ENCODE data around the gene RECQL.

Gene RECQL, protein sequence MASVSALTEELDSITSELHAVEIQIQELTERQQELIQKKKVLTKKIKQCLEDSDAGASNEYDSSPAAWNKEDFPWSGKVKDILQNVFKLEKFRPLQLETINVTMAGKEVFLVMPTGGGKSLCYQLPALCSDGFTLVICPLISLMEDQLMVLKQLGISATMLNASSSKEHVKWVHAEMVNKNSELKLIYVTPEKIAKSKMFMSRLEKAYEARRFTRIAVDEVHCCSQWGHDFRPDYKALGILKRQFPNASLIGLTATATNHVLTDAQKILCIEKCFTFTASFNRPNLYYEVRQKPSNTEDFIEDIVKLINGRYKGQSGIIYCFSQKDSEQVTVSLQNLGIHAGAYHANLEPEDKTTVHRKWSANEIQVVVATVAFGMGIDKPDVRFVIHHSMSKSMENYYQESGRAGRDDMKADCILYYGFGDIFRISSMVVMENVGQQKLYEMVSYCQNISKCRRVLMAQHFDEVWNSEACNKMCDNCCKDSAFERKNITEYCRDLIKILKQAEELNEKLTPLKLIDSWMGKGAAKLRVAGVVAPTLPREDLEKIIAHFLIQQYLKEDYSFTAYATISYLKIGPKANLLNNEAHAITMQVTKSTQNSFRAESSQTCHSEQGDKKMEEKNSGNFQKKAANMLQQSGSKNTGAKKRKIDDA

DNA sequence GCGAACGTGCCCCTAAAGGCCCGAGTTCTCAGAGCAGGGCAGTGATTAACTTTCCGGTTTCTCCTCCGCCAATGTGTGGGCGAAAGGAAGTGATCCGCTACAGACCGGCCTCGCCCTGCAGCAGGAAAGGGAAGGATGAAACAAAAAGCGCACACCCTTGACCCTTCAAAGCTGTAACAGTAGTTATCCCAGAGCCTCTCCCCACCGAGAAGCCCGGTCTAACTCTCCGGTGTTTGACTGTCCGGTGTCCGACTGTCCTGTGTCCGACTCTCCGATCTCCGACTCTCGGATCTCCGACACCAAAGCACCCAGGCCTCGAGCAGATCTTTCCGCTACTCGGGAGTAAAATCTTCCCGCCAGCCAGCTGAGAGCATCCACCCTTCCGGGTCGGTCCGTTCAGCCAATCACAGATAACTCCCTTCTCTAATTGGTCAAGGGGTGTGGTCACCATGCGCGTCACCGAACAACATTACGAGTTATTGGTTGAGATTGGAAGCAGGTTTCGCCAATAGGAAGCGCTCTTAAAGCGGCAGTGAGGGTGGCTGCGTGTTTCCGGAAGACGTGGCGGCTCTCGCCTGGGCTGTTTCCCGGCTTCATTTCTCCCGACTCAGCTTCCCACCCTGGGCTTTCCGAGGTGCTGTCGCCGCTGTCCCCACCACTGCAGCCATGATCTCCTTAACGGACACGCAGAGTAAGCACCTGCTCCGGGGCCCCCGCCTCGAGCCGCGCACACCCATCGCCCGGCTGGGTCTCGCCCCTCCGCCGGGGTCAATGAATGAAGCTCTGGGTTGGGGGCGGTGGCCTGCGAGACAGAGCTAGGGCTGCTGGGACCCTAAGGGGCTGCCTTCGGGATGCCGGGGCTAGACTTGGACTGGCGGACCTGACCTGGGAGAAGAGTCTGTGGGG, at the start of gene RECQL, which contains the start of gene GOLT1B:
TSS of gene RECQL (minus strand) at position 378 of the 906 bp plus-strand sequence. CDS start 2,065 bp downstream, outside the sequence.
TSS of gene GOLT1B (plus strand) at position 532 of the 906 bp plus-strand sequence. CDS start at position 667, 135 bp downstream.
- FAIRE-seq: peak; percentile 93

DNA sequence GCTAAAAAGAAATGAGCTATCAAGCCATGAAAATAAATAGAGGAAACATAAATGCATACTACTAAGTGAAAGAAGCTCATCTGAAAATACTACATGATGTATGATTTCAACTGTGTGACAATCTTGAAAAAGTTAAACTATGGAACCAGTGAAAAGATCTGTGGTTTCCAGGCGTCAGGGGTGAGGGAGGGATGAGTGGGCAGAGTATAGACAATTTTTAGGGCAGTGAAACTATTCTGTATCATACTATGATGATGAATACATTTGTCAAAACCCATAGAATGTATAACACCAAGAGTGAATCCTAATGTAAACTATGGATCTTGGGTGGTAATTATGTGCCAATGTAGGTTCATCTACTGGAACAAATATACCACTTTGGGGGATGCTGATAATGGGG, 46.0 kb upstream of the RECQL start:
- no peak for FAIRE-seq

DNA sequence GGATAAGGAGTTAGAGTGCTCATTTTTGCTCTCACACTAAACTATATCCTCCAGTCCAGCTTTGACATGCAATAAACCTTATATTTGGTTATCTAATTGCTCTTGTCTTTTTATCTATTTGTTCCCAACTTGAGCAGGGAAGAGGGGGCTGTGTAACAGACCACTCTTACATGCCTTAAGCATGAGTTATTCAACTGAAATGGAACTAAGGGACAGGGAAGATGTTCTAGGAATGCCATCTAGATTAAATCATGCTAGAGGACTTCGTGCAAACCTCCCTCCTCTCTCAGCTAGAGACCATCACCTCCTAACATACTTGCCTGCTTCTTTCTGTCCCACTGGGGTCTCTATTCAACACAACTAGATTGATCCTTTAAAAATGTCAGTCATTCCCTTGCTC, 45.3 kb upstream of the RECQL start:
- FAIRE-seq: no peak

DNA sequence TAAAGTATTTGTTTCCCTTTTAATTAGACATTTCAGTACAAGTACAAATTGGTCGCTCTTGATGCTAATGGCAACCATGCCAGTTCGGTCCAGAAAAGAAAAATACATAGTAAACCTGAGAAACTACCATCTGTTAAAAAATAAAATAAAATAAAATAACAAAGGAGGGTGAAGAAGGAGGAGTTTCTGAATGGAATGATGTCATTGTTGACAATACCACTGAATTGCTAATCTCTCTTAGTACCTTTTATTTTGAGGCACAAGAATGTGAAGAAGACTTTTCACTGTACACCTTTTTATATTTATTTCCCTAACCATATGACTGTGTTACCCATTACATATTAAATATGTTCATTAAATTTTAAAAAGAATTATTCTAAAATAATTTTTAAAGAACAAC, 44.1 kb upstream of the RECQL start:
- no peak for FAIRE-seq

DNA sequence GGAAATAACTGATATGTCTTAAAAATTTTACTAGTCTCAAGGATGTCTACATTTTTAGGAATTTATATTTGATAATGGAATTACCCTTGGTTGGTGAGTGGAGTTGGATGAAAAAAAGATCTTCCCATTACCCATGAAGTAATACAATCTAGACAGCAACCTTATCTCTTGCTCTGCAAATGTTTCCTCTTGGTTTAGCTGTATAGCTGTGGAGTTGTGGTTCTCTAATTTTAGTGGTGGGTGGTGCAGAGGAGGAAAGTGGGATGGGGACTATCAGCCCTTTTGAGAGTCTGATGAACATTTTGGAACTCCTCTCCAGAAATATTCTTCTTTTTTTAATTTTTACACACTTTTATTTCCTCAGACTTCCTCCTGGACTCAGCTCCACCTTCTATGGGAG, 41.7 kb upstream of the RECQL start:
- FAIRE-seq: no peak

DNA sequence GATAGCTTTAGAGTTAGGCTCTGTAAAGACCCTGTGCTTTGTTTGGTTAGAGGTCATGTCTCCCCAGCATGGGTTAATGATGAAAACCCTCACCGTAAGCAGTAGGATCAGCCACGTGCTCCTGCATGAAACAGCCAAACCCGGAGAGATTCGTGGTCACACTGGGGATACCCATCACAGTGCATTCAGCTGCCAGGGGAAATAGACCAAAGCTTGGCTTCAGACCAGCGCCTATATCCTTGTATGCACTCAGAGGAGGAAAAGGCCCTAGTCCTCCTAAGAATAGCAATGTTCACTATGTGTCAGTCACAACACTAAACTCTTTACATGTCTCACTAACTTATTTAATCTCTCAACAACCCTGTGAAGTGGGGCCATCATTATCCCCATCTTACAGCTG, 41.0 kb upstream of the RECQL start:
- no peak for FAIRE-seq

DNA sequence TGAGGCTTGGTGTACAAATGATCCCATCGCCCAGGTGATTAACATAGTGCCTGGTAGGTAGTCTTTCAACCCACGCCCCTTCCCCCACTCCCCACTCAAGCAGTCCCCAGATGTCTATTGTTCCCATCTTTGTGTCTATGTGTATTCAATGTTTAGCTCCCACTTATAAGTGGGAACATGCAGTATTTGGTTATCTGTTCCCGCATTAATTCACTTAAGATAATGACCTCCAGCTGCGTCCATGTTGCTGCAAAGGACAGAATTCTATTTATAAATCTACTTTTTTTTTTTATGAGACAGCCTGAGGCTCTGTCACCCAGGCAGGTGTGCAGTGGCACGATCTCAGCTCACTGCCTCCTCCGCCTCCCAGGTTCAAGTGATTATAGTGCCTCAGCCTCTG, 40.3 kb upstream of the RECQL start:
- no peak for FAIRE-seq

DNA sequence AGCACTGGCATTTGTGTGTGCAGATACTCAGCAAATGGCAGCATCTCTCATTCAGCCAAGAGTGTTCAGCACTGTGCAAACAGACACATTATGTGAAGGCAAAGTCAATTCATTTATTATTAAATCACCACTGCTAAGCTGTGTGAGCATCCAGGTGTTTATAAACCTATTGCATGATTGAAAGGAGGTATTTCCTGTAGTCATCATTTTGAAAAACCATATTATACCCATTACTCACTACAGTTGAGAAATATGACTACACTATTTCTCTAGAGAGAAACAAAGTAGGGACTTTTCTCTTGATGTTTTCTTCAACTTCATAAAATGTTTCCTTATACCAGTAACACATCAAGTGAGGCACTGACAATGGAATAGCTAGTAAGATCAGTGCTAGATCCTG, 38.4 kb upstream of the RECQL start:
- FAIRE-seq: no peak

DNA sequence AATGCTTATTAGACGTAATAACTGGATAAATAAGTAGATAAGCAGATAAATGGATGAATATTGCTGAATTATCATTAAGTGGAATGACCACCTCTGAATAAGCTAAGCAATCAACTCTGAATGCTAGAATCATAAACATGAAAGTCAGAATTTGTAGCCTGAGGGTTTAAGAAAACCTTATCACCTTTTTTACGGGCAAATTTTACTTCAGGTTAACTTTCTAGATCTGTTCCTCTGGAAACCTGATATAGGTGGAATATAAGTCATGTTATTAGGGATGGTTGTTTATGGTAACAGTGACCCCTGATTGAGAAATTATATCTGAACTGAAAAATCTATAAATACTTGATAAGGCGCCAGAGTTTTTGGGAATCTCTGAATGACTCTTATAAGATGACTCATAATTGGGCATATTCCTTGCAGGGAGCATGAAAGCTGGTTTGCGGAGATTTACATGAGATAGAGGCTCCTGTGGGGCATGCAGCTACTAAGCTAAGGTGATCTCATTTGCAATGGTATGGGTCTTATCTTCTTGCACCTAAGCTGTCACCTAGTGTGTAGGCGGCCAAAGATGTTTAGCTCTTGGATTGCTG, 36.7 kb upstream of the RECQL start:
- FAIRE-seq: no peak

DNA sequence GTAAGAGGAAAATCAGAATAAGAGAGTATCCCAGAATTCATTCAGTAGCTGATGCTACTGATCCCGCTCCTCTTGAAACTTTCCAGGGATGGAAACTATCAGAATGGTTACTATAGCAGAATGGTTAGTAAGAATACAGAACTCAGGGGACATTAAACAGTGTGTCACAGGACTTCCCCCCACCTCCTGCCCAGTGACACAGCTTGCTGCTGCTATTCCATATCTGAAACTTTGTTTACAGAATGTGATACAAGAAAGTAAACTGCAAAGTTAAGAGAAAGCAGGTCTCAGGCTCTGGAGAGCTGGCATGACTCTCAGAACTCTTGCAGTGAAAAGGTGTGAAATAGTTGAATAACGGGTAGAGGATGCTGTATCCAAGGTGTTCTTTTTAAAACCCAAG, 28.0 kb upstream of the RECQL start:
- no peak for FAIRE-seq

DNA sequence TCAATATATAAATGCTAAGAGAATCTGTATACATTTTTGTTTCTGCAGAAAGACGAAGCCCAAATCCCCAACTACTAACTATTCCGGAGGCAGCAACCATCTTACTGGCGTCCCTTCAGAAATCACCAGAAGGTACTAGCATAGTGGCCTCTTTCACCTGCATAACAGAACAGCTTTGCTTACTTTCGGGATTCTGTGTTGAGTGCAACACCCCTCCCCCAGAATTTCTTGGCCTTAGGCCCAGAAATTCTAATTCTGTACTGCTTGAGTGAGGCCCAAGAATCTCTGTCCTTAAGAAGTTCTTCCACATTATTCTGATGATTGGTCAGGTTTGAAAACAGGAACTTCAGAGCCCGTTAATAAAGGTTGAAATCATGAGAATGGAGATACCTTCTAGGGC, 27.5 kb upstream of the RECQL start:
- no peak for FAIRE-seq

DNA sequence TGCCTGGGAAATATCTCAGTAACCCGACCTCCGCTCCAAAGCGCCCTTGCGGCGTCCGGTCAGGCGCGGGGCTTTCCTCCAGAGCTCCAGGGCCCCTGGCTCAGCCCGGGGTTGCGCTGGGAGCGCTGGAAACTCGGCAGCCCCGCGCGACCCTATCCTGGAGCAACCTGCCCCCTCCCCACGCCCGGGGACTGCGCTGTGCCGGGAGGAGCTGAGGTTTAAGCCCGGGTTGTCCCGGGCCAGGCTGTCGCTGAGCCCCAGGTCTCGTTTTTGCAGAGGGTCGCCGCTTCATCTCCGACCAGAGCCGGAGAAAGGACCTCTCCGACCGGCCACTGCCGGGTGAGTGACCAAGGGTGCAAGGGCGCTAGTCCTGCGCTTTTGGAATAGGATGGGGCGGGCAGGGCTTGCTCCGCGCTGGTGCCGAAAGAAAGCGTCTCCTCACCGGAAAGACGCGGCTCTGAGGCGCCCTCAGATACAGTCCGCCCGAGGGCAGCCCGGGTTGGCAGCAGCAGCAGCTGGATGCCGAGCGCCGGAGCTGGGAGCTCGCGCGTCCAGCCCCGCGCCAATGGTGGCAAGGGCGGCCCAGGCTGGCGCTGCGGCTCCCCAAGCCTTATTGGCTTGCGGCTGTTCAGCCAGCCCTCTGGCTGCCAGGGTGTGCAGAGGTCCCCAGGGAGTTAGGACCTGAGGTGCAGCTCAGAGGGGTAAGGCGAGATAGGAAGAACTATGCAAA, 26.2 kb upstream of the RECQL start:
- no peak for FAIRE-seq

DNA sequence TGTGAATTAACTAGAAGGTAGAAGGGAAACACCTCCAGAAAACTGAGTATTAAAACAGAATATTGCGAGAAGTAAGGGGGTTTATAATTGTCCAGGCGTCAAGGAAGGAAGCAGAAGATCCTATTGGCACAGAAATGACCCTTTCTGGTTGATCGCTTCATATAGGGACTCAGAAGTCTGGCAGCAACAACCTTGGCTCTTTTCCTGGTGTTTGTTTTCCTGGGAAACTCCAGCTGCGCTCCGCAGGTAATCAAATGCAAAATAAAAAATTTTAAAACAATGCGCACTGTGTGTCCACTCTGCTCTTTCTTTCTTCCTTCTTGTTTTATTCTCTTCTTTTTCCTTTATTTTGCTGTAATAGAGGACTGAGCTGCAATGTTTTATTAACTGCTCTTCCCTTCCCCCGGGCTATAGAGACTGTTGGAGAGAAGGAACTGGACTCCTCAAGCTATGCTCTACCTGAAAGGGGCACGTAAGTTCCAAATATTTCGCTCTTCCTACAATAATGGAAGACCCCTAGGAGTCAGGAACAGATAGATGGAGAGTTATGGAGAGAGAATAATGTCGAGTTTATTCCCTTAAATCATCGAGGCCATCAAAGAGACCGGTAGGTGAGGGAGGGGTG, 25.4 kb upstream of the RECQL start:
- FAIRE-seq: no peak

DNA sequence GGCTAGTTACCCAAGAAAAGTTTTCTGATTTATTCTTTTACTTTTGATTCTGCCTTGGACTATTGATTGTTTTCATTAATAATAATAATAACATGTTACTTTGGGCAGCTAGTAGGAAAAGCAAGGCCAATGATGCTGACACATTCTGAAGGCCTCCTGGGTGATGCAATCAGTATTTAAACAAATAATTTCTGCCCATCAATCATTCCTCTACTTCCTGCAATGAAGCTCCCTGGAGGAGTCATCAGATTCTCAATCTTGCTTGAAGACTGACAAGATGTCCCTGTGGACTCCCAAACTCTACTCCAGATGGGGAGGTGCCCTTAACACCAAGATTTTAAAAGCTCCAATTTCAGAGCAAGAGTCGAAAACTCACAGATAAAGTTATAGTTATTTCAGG, 24.6 kb upstream of the RECQL start, which contains the start of gene SPX:
TSS of gene SPX (plus strand) at position 244 of the 400 bp plus-strand sequence. CDS start 177 bp downstream, outside the sequence.
- no peak for FAIRE-seq

DNA sequence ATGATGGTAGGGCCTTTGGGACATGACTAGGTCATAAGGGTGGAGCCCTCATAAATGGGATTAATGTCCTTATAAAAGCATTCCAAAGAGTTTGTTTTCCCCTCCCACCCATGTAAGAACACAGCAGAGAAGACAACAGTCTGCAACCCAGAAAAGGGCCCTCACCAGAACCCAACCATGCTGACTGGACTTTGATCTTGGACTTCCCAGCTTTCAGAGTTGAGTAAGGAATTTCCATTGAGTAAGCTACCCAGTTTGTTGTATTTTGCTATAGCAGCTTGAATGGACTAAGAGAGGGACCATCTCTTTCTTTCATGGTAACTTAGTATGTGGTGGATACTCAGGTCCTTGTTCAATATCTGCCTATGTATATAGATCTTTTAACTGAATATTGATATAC, 21.7 kb upstream of the RECQL start:
- FAIRE-seq: no peak

DNA sequence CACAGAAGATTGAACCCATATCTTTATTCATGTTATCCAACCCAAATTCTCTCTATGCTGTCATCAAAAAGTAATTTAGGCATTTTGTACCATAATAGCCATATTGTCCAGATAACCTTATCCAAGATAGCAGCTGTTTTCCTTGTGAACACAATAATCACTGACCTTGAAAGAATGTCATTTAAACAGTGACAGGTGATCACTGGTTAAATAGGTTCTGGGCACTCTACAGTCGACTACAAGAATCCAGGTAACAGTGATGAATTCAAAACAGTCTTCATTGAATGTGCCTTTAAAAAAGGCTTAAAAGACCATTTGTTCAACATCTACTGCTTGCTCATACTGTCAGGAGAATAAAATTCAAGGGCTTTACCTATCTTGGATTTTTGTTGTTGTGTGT, 20.1 kb upstream of the RECQL start:
- no peak for FAIRE-seq

DNA sequence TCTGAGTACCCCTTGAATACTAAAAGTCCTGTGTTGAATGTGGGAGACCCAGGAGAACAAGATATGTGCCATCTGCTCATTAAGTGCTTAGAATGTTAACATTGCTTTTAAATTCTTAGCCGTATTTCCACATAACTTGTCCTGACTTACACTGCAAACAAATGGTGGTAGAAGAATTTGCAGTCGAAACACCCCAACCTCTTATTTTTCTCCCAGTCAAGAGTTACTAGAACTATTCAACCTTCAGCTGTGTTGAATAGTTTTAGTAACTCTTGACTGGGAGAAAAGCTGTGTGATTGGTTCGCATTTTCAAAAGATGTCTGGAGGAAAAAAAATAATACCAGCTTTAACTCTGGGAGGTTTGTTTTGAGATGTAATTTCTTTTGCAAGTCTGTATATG, 17.0 kb upstream of the RECQL start:
- no peak for FAIRE-seq

DNA sequence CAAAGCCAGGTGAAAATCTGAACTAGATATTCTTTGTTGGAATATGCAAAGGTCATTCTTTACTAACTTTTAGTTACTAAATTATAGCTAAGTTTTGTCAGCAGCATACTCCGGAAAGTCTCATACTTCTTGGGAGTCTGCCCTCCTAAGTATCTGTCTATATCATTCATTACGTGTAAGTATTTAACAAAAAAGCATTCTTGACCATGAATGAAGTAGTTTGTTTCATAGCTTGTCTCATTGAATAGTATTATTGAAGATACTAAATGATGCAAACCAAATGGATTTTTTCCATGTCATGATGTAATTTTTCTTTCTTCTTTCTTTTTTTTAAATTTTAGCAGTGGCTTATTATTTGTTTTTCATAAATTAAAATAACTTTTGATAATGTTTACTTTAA, 14.8 kb upstream of the RECQL start:
- FAIRE-seq: no peak

DNA sequence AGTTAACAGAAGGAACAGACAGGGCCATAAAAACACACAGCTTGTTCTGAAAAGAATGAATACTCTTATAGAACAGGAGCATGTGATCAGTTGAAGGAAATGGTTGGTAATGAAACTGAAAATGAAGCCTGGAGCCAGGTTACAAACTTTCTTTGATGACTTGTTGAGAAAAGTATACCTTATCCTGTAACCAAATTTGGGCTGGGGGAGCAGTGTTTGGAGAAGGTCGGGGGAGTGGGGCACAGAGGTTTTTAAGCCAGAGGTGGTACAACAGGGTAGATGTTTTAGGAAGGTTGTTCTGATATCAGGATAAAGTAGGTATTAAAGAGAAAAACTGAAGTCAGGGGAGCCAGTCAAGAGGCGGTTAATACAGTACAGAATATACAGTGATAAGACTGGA, 8.3 kb upstream of the RECQL start:
- no peak for FAIRE-seq

DNA sequence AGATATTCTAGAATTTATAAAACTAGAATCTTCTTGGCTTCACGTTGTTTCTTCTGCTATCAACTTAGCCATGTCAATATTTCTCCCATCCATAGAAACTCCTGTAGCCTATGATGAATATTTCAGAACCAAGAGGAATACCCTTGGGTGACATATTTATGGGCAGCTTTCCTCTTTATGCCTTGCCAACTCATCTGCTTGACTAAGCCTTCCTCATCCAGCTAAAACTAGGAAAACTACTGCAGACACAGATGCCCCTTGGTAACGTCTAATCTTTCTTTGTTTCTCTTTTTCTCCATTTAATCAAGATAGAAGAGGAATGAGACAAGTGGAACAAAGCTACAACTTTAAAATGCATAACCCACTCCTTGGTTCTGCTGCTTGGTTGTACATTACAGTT, 6.4 kb upstream of the RECQL start:
- FAIRE-seq: no peak

DNA sequence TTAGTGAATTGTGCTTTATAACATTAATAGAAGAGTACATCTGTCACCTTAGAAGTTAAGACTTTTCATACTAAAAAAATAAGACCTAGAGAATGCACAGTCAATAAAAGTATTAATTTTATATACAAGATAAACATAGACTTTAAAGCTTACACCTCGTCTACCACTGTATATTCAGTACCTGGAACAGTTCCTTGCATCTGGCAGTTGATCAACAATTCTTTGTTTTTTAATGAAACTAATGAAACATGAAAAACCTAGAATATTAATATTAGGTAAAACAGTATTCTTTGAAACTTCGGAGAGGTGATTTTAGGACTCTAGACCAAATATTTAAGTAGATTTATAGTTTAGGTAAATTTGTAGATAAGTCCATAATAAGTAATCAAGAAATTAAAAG, 4.5 kb upstream of the RECQL start:
- FAIRE-seq: no peak

DNA sequence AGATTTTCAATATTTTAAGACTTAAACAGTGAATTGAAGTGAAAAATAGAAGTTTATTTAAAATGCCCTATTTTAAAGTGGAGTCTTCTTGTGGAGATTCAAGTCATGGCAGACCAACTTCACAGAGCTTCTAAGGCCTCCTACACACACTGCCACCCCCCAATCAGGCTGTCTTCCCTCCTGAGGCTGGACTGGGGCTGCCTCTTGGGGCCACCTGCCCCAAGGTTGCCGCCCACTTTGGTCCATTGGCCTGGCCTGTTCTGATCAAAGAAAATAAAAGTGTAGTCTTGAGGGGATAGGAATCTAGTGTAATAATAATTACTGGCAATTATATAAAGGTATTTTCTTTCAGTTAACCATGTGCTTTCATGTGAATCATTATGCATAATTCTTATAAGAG, 1.4 kb upstream of the RECQL start:
- no peak for FAIRE-seq
